UCSD-AML1 (cell line): ENCODE data around the gene C1QL2.

Source experiments
- DNase-seq: peaks from one replicate; lab custom pipeline; 2025; ENCODE audit not compliant: unreplicated experiment; lab: John Stamatoyannopoulos, UW

C1QL2 gene

DNA sequence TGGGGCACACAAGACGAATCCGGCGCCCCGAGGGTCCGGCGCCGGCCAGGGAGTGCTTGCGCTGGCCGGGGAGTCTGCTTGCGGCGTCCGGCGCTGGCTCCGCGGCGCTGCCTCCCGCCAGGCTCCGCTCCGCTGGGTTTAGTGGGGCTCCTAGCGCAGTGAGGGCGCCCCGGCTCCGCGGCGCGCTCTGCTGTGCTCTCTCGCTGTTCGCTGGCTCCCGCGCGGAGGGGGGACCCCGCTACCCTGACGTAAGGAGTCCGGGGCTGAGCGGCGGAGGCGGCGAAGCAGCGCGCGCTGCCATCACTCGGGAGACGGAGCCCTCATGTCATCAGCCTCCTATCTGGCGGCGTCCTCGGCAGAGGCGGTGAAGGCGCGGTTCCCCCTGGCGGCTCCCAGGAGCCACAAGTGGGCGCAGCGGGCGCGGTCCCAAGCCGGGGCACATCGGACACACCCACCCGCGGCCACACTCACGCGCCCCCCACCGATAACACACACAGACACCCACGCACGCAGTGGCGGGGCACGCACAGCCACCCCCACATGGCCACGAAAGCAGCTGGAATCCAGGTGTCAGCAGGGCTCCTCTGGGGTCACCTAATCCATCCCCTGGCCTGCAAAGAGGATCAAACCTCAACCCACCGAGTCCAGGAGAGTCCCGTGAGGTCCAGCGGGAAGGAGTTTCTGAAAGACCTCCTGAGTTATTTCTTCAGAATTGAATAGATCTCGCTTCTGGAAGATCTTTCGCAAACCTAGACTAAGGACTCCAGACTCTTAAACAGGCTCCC lies at the start of gene C1QL2:
Gene C1QL2, minus strand, starts transcription at position 189 of the 785 bp plus-strand sequence. CDS start 482 bp downstream, outside the sequence.
- DNase-seq: no peak

DNA sequence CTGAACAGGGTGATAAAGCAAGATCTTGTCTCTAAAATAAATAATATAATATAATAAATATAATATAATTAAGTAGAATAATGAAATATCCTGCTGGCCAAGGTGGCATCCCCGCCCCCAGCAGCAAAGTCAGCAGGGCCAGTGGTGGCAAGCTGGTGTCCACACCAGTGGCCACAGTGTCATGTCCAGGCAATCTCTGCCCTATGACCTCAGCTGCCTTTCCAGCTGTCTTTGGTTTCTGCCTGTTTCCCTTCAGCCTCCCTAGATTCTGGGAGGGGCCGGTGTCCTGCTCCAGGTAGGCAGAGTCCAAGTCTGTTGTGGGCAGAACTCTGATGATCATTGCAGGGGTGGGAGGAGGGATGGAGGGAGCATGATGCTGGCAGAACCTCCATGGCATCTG lies 48.9 kb upstream of the C1QL2 start:
- DNase-seq: no peak

DNA sequence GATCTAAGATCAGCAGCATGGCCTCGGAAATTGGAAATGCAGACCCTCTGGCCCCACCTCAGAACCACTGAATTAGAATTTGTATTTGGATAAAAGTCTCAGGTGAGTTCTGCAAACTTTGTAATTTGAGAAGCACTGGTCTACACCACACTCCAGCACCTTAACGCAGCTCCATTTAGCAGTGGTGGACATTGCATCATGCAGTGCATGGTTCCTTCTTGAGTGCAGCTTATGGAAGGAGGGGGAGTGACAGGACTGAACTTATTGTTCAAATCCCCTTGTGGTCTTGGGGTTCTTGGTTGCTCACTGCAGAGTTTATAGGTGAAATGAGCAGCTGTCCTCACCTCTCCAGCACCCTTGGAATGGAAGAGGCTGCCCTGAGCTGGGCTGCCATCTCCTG lies 47.6 kb upstream of the C1QL2 start:
- no peak for DNase-seq

DNA sequence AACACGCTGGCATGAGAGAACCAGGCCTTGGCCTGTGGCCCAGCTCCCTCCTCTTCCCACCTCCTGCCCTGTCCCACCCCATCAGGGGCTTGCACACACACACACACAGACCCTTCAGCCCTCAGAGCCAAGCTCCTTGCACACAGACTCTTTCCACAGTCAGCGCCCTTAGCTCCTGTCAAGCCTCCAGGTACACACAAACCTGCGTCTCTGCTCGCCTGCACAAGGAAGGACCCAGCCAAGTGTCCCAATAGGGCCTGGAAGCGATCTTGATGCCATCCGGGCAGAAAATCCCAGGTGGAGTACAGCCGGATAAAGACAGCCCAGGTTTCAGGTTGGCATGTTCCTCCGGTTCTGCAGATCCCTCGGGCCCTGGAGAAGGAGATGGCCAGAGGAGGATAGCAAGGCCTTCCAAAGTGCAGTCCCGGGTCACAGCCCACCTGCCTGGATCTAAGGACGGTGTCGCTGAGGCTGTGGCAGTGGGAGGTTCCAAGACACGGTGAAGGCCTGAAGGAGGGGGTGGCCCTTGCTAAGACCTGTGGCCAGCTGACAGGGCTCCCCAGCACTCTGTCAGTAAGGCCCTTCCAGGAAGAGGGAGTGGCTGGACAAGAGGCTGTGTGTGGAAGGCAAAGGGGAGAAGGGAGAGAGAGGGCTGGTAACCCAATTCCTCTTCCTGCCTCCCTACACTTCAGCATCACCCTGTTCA lies 46.6 kb upstream of the C1QL2 start:
- no peak for DNase-seq

DNA sequence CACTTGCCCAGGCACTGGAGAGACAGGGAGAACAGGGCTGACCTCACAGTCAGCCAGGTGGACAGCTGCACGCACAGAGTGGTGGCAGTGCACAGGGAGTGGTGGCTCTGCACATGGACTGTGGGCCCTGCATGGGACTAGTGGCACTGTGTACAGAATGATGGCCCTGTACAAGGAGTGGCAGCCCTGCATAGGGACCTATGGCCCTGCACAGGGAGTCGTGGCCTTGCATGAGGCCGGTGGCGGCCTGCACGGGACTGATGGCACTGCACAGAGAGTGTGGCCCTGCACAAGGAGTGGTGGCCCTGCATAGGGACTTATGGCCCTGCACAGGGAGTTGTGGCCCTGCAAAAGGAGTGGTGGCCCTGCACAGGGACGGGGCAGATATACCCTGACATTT lies 46.0 kb upstream of the C1QL2 start:
- DNase-seq: no peak

DNA sequence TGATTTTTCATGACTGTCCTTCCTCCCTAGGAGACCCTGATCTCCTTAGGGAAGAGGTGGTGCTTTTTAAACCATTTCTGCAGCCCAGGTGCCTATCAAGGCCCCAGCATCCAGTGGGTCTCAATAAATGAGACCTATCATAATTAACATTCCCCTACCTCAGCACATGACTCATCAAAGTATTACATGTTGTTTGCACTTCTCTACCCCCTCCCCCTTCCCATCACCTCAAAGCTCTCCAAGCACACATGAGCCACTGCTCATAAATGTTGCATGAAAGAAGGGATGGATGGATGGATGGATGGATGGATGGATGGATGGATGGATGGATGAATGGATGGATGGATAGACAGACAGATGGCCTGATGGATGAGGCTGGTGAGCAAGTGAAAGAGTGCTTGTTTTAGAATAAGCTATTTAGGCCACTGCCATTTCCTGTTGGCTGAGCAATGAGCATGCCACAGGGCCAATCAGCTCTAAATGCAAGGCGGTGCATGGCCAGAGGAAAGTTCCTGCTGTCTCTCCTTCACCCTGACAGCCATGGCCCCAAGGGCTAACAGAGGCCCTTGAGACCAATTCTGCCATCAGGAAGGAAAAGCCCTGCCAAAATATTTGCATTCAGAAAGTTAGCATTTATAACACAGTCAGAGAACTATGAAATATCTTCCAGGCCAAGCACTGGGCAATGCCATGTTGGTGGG lies 44.2 kb upstream of the C1QL2 start:
- no peak for DNase-seq

DNA sequence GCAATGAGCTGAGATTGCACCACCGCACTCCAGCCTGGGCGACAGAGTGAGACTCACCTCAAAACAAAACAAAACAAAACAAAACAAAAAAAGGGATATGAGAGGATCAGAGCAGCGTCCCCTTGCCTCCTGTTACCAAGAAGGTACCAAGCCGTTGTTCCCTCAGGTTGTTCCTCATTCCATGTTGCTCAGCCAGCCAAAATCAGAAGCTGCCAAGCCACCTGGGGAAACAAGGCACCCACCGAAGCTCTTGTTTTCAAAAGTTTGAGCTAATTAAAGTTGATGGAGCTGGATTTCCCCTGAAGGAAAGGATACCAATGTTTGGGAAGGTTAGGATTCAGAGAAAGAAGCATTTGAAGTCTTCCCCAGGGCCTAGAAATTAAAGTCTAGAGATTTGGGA lies 43.3 kb upstream of the C1QL2 start:
- DNase-seq: no peak

DNA sequence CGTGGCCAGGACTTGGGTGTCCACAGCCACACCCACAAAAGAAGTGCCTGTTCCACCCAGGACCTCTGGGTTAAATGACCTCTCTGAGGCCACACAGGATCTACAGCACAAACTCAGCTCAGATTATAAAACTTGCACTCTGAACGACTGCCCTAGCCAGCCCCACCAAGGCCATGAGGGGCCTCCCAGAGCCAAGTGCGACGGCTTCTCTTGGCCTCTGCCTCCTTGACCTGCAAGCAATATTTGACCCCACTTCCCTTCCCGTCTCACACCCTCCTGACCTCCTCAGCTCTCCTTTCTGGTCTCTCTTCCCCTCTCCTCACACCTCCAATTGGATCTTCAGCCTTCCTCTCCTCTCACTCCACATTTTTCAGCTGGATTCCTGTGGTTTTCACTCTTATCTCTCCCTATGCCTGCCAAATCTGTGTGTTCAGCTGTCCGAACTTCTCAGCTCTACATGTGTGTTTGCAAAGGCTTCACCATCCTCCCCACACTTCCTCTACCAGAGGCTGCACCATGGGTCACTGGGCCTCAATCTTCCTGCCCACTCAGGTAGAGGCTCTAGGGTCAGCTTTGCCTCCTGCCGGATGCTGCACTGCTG lies 39.8 kb upstream of the C1QL2 start:
- no peak for DNase-seq

DNA sequence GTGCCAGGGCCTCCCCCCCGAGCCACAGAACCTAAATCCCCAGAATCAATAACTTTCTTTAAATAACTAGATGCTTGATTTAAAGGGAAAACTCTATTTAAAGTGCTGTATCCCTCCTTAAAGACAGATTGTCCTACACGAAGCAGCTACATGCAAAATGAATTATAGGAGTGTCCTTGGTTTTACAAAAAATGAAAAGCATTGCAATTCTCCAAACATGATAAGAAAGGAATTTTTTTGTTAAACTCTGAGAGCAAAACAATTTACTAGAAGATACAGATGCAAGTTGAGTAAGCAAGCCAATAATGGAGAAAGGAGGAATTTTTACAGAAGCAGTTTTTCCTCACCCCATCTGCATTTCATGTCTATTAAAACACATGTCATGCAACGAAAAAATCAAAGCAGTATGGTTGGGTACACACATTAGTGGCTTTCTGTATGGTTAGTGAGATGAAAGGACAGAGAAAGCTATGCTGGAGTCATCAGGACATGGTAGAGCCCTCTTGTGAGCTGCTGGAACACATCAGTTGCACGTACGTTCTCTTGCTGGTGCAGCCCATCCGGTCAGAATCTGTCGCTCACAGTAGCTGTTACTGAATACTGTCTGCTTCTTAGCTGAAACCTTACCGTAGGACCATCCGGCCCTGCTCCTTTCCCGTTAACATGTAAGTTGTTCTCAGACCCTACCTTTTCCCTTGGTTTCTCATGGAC lies 39.1 kb upstream of the C1QL2 start:
- no peak for DNase-seq

DNA sequence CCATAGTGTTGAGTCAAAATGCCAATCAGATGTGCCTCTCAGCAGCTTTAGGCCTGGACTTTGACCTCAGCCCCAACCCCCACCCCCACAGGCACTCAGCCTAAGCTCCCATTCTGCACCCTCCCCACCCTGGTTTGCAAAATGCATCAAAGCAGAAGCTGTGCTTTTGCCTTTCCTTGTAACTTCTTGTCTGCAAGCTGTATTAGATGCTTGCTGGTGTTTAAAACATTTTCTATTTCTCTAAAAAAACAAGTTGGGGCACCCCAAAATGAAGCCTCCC lies 38.5 kb upstream of the C1QL2 start:
- no peak for DNase-seq

DNA sequence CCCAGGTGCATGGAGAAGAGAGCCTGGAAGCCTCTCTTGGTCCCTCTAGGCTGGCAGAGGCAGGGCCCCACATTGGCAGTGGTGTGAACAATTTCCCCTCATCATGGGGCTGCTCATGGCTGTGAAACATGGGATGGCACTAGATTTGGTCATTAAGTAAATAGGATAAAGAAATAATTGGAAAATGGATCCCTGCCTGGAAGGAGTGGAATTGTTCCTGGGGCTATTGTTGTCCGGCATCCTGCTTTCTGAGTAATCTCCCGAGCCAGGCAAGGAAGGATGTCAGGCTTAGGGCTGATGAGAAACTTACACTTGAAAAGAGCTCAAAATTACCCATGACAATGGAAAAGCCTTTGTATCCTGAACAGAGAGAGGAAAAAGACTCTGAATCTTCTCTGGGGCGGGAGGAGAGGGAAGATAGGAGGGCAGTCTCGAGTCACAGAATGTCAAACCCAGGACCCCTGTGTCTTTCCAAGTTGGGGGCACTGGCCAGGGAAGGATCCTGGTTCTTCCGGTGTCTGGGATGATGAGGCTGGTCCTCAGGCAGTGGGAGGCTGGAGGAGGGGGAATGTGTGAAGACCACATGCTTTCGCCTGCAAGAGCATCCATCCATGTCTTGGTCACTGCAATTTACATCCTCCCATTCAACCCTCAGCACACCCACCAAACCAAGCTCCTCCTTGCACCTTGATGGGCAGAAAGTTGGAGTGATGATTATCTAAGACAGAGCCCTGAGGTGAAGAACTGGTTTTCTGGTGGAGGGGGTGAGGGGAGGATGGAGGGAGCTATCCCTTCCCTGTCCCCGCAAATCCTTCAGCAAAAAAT lies 38.0 kb upstream of the C1QL2 start:
- no peak for DNase-seq

DNA sequence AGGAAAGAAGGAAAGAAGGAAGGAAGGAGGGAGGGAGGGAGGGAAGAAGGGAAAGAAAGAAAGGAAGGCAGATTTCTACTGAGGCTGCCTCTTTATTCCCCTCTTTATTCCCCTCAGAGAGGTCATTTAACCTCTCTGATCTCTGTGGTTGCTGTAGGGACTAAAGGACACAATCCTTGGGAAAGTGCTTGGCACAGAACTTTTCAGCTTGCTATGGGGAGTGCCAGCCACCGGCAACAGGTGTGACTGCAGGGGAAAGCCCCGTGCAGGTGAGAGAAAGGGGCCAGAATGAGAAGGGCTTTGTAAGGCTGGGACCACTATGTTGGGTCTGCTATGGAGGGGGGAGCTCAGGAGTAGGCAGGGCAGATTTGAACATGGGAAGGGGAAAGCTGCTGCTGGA lies 37.3 kb upstream of the C1QL2 start:
- no peak for DNase-seq

DNA sequence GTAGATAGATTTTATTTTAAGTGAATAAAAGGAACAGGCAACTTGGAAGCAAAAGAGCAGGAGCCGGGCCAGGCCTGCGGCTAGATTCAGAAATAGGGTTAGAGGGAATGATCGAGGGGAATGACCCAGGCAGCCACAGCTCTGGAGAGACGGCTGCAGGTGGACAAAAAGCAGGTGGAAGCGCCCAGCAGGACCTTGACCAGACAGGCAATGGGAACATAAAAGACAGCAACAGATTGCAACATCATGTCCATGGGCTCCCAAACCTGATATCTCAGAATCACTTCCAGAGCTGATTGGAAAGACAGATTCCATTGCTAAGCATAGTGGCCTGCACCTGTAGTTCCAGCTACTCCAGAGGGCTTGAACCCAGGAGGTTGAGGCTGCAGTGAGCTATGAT lies 36.5 kb upstream of the C1QL2 start:
- DNase-seq: no peak

DNA sequence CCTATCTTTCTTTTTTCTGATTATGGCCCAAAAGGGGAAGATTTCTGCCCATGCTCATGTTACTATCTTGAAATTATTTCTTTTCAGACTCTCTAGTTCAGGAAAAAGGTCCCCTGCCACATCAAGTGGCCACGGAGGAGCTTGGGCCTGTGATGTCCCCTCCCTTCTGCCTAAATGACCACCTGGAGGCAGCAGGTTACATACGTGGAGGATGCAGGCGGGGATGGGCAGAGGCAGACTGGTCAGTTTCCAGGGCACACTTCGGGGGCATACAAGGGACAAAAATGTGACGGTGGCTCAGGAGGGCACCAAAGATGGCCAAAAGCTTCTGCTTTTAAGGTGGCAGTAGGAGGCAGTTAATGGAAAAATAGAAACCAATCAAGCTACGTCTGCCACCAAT lies 34.3 kb upstream of the C1QL2 start:
- no peak for DNase-seq

DNA sequence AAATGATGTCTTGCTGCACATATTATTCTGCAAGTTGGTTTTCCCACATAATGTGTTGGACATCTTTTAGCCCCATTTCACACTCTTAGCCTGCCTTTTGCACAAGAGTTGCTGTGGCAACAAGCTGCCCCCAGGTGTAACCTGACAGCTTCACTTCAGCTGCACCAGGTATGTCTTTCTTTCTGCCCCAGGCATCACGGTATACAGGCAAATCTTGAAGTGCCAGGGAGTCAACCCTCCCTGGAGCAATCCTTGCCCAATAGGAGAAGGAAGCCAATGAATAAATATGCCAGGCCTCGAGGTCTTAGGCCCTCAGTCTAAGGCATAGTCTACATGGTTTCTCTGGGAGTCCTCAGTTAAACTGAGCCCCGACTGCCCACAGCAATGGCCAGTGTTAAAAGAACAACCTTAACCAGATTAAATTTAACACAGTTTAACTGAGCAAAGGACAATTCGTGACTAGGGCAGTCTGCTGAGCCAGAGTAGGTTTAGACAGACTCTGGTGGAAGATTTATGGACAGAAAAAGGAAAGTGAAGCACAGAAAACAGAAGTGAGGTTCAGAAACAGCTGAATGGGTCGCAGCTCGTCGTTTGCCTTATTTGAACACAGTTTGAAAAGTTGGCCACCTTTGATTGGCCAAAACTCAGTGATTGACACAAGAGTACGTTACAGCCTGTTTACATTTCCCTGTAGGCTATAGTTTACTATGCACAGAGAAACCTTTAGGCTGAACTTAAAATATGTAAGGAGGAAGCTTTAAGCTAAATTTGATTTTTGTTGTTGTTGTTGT lies 32.0 kb upstream of the C1QL2 start:
- DNase-seq: no peak

DNA sequence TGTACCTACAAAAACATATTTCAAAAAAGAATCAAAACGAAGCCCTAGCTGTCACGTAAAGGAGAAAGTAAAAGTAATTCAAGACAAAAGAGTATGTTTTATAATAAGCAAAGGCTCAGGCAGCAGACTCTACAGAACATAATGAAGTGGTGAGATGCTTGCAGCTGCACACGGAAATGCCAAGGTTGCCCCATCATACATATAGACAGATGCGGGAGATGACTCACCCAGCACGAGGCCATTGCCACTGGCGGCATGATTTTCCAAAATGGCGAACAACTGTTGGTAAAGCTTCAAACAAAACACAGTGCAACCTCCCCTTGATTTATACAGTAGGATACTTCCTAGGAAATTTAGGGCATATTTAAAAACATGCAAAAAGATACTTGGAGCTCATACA lies 26.0 kb upstream of the C1QL2 start:
- no peak for DNase-seq

DNA sequence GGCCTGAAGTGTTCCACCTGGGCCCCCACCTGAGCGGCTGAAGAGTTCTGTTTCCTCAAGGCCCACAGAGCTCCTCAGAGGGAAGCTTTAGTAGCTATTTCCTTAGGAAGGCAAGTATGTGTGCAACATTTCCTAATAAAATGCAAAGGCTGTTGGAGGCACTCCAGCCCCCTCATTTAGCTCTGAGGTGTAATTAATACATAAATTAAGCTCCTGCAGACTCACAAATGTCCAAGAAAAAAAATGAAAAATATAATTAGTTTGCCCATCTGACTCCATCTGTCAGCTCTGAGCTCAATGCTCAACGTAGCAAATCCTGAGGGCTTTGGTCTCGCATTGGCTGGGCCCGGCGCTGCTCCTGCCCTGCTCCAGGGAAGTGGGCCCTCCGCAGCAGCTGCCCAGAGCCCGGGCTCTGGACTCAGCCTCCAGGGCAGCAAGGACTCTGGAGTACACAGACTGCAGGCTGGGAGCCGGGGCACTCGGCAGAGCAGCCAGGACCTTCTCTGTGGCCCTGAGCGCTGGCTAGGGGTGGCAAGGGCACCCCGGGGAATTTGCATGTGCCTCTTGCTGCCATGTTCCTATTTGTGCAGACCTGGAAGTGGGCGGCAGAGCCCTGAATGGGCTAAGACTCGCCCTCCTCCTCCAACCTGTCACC lies 23.4 kb upstream of the C1QL2 start:
- DNase-seq: no peak

DNA sequence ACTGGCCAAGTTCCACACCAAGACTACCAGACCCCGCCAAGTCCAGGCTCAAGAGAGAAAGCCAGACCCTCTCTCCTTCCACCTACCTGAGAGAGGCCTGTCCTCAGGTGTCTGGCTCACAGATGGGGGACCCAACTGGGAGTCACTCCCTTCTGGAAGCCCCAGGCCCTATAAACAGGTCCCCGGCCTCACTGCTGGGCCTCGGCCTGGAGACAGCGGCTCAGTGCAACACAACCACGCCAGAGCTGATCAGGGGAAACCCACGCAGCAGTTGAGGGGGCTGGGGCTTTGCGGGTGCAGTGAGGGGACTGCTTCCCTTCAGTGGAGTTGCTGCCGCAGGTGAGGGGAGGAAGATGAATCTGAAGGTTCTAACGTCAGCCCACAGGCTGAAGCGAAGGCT lies 22.8 kb upstream of the C1QL2 start:
- DNase-seq: no peak

DNA sequence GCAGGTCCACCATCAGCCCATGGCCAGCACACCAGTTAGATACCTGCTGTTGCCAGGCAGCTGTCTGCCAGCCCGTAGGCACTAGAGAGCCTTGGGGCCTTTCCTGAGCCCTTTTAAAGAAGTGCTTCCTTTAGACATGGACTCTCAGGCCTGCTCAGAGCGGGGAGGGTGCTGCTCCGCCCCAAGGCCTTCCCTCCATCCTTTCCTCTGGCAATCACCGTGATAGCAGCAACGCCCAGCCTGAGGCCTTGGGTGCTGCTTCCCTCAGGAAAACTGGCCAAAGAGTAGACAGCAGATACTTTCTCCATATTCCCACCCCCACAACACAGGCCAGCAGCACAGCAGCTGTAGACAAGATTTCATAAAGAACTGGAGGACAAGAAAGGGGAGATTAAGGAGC lies 22.3 kb upstream of the C1QL2 start:
- no peak for DNase-seq
